Measurements from ENCODE around the gene LTBP2.
"Not testable (repeated sequence)": the region's sequence is repeated elsewhere in the genome, so short reads cannot be mapped to it uniquely, and the experiment has no call there.

The LTBP2 gene

GRCh38 chr14:74547331-74547927, 64.6 kb downstream of the LTBP2 start:
- DNase-seq = no peak

- no peak for DNase-seq
Observed at GRCh38 chr14:74546416-74546815, 65.6 kb downstream of the LTBP2 start.

GRCh38 chr14:74545386-74545785, 66.7 kb downstream of the LTBP2 start:
- no peak for DNase-seq

GRCh38 chr14:74543771-74544438, 68.1 kb downstream of the LTBP2 start:
- DNase-seq = no peak

- DNase-seq = no peak
Observed at GRCh38 chr14:74542056-74542685, 69.9 kb downstream of the LTBP2 start.

- no peak for DNase-seq
Observed at GRCh38 chr14:74541225-74541624, 70.8 kb downstream of the LTBP2 start.

GRCh38 chr14:74539503-74539902, 72.5 kb downstream of the LTBP2 start:
- DNase-seq = no peak

- no peak for DNase-seq
Observed at GRCh38 chr14:74538411-74539391, 73.3 kb downstream of the LTBP2 start.

GRCh38 chr14:74536336-74536735, 75.7 kb downstream of the LTBP2 start:
- not testable (repeated sequence) for DNase-seq

- no peak for DNase-seq
Observed at GRCh38 chr14:74535756-74536325, 76.2 kb downstream of the LTBP2 start.

- no peak for DNase-seq
Observed at GRCh38 chr14:74533576-74533975, 78.5 kb downstream of the LTBP2 start.

- DNase-seq = no peak
Observed at GRCh38 chr14:74532246-74532645, 79.8 kb downstream of the LTBP2 start.

GRCh38 chr14:74531467-74531866, 80.6 kb downstream of the LTBP2 start:
- no peak for DNase-seq

- no peak for DNase-seq
Observed at GRCh38 chr14:74531006-74531405, 81.0 kb downstream of the LTBP2 start.

GRCh38 chr14:74528886-74529285, 83.2 kb downstream of the LTBP2 start:
- no peak for DNase-seq

- DNase-seq = no peak
Observed at GRCh38 chr14:74528406-74528805, 83.6 kb downstream of the LTBP2 start.

GRCh38 chr14:74527736-74528280, 84.2 kb downstream of the LTBP2 start:
- no peak for DNase-seq

GRCh38 chr14:74526854-74527585, 85.0 kb downstream of the LTBP2 start:
- no peak for DNase-seq

GRCh38 chr14:74525361-74525851, 86.6 kb downstream of the LTBP2 start:
- no peak for DNase-seq

GRCh38 chr14:74524812-74525135, 87.3 kb downstream of the LTBP2 start:
- no peak for DNase-seq

GRCh38 chr14:74524076-74524811, 87.8 kb downstream of the LTBP2 start:
- no peak for DNase-seq

All from activated CD4-positive, alpha-beta T cell treated with anti-CD3 and anti-CD28 coated beads for 48 hours (primary cell).